Type B pancreatic cell (in vitro differentiated cells): ENCODE data around the gene RET. TPM values are rescaled to one million over a fixed set of nuclear protein-coding genes. Genes with fewer than 3 reads are reported as not detected.

Experiments used
- DNase-seq: peaks from one replicate; pipeline ENCODE4 v3.0.0; 2021; ENCODE audit warnings: mixed read lengths; ENCODE audit not compliant: unreplicated experiment; ENCODE audit errors: extremely low spot score
- H3K27ac Mint-ChIP-seq: 2 replicates; pipeline ENCODE4 v1.8.0; 2021; ENCODE audit warnings: mild to moderate bottlenecking, mixed read lengths
- H3K27me3 Mint-ChIP-seq: 2 replicates; pipeline ENCODE4 v1.8.0; 2021; ENCODE audit warnings: mixed read lengths
- H3K36me3 Mint-ChIP-seq: 2 replicates; pipeline ENCODE4 v1.8.0; 2021; ENCODE audit warnings: mixed read lengths
- H3K4me1 Mint-ChIP-seq: one replicate; pipeline ENCODE4 v1.8.0; 2021; ENCODE audit warnings: mixed read lengths; ENCODE audit not compliant: unreplicated experiment
- H3K4me3 Mint-ChIP-seq: 2 replicates; pipeline ENCODE4 v1.8.0; 2021; ENCODE audit warnings: mild to moderate bottlenecking, mixed read lengths
- H3K9me3 Mint-ChIP-seq: 2 replicates; pipeline ENCODE4 v1.8.0; 2021; ENCODE audit warnings: mixed read lengths
- total RNA-seq: library from RNA; stranded (reverse); gene quantifications from 2 replicates; pipeline ENCODE4 v1.2.1, GENCODE V29; 2021; ENCODE audit warnings: low replicate concordance
- TF ChIP-seq, protein P1 (sequence below): fragments of 200-600 bp; sonication (generic); conservative IDR thresholded peaks from 2 replicates; pipeline ENCODE4 v1.5.0; 2021; ENCODE audit warnings: antibody characterized with exemption, mild to moderate bottlenecking

RET gene
- total RNA-seq, 1 donor from 2014 or later, result 8.2 TPM

DNA sequence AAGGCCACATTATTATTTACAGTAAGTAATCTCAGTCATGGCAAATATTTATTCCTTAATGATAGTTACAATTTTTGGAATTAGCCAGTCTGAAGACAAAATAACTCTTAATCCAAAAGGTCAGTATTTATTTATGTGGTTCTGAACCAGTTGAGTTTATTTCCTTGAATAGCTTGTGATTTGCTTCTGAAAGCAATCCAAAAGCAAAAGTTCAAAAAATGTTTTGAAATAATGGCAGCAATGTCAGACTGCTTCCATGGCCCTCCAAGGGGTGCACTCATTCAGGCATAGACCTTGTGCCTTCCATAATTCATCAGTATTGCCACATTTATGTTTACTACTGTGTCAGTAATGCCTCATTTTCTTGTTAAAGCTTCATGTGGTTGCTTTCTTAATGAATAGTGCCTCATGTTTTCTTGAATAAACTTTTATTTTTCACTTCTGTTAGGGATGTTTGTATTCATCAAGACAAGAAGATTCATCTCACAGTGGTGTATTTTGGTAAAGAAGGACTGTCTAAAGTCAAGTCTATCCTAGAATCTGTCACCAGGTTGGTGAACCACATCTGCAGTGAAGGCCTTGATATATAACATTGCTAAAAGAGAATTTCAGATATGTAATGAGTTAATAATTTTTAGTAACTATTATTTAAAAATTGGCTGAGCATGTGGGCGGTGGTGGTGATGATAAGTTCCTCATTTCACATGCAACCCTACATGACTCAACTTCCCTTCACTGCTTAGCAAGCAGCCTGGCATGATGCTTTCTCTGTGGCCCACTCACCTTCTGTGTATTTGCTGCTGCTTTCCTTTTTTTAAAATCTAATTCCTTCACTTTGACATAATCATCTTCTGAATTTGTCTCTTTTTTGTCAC, 83.4 kb downstream of the RET start:
- no peak overlapping the region for H3K4me3 Mint-ChIP-seq
- peaks cover 18% of the 10 kb centered on the region for H3K4me1 Mint-ChIP-seq
- DNase-seq, result no peak
- H3K9me3 Mint-ChIP-seq, result no peaks in the 10 kb centered on the region
- peaks cover 28% of the 10 kb centered on the region for H3K36me3 Mint-ChIP-seq
- H3K27ac Mint-ChIP-seq, result no peak overlapping the region
- TF ChIP-seq, protein P1, sequence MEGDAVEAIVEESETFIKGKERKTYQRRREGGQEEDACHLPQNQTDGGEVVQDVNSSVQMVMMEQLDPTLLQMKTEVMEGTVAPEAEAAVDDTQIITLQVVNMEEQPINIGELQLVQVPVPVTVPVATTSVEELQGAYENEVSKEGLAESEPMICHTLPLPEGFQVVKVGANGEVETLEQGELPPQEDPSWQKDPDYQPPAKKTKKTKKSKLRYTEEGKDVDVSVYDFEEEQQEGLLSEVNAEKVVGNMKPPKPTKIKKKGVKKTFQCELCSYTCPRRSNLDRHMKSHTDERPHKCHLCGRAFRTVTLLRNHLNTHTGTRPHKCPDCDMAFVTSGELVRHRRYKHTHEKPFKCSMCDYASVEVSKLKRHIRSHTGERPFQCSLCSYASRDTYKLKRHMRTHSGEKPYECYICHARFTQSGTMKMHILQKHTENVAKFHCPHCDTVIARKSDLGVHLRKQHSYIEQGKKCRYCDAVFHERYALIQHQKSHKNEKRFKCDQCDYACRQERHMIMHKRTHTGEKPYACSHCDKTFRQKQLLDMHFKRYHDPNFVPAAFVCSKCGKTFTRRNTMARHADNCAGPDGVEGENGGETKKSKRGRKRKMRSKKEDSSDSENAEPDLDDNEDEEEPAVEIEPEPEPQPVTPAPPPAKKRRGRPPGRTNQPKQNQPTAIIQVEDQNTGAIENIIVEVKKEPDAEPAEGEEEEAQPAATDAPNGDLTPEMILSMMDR, result no peak
- H3K27me3 Mint-ChIP-seq, result no peaks in the 10 kb centered on the region

DNA sequence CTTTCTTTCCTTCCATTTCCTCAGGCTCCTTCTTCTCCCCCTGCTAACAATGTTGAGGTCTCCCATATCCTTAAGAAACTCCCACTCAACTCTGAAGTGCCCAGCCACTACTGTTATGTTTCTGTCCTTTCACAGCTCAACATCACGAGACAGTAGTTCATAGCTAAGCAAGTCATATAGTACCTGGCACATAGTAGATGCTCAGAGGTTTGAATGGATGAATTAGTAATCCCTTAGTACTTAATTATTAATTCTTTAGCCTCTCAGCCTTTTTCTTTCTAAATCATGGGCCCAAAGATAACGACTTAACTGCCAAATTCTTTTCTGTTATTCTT, 84.0 kb downstream of the RET start:
- Mint-ChIP-seq H3K27me3 (no peaks in the 10 kb centered on the region), H3K4me1 (peaks cover 14% of the 10 kb centered on the region), H3K36me3 (peaks cover 28% of the 10 kb centered on the region), H3K4me3 (no peak overlapping the region), H3K27ac (no peak overlapping the region), H3K9me3 (no peaks in the 10 kb centered on the region)
- DNase-seq, result no peak
- TF ChIP-seq, protein P1, result no peak

DNA sequence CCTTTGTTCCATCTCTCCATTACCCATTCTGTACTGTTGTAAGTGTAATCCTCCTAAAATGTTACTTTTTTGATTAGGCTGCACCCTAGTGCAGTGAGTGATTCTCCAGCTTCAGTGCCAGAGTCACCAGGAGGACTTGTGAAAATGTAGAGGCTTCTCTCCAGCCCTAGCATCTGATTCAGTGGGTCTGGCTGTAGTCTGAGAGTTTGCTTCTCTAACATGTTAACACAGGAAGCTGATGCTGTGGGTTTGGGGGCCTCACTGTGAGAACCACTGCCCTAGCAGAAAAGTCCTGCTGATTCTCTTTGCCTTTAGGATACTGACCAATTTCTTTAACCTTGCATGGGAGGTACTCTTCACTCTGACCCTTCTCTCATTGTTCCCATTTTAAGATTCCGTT, 85.7 kb downstream of the RET start:
- peaks cover 28% of the 10 kb centered on the region for H3K36me3 Mint-ChIP-seq
- DNase-seq, result no peak
- no peaks in the 10 kb centered on the region for H3K9me3 Mint-ChIP-seq
- TF ChIP-seq, protein P1, result no peak
- H3K4me3 Mint-ChIP-seq, result no peak overlapping the region
- H3K27ac Mint-ChIP-seq, result no peak overlapping the region
- peaks cover under 1% of the 10 kb centered on the region for H3K4me1 Mint-ChIP-seq
- no peaks in the 10 kb centered on the region for H3K27me3 Mint-ChIP-seq

DNA sequence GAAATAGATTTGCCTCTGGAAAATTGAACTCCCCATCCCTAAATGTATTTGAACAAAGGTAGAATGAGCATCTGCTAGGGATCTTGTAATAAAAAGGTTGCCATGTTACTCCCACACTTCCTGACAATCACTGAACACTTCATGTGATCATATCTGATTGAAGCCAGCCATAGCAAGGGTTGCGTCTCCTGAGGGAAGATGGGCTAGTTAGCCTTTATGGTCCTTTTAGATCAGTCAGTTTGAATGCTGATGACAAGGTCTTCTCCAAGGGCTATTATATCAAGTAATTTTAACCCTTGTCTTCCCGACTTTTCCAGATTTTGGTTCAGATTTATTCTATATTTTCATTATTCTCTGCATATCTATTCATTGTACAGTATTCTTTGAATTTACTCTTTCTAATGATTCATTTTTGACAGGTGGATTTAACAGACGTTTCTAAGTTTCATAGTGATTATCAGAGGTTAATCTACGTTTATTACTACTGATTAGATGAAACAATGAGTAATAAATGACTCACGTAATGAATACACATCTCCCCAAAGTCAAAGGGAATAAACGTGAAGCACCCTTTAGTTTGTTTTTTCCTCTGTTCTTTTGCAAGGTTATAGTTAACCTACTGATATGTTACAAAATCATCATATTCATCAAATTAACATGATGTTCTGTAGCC, 89.5 kb downstream of the RET start:
- H3K27me3 Mint-ChIP-seq, result no peaks in the 10 kb centered on the region
- H3K27ac Mint-ChIP-seq, result no peak overlapping the region
- H3K4me1 Mint-ChIP-seq, result peaks cover 3% of the 10 kb centered on the region
- H3K4me3 Mint-ChIP-seq, result no peak overlapping the region
- H3K36me3 Mint-ChIP-seq, result peaks cover 32% of the 10 kb centered on the region
- DNase-seq, result no peak
- TF ChIP-seq, protein P1, result no peak
- no peaks in the 10 kb centered on the region for H3K9me3 Mint-ChIP-seq

DNA sequence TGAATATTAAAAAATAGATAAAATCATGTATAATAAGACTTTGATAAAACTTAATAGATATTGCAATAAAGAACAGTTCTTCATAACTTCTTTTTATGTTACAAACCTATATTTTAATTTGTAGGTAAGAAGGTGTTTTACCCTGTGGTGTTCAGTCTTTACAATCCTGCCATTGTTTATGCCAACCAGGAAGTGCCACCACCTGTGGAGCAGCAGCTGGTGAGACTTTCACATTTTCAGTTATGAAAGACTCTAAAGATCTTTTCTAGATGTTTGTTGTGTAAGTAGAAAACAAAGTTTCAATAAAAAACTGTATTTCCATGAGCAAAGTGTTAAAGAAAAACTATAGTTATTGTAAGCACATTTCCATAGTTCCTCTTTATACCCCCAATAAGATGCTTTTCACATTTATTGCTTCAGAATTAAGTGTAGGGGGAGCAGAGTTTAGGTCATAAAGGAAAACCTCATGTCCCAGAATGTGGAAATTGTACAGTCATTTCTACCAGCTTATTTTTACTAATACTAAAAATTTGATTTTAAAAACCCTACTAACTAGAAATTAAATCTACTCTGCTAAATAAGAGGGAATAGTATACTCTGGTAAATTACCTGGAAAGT, 90.1 kb downstream of the RET start:
- H3K4me3 Mint-ChIP-seq, result no peak overlapping the region
- peaks cover 28% of the 10 kb centered on the region for H3K36me3 Mint-ChIP-seq
- DNase-seq, result no peak
- peaks cover 3% of the 10 kb centered on the region for H3K4me1 Mint-ChIP-seq
- no peaks in the 10 kb centered on the region for H3K27me3 Mint-ChIP-seq
- no peak overlapping the region for H3K27ac Mint-ChIP-seq
- TF ChIP-seq, protein P1, result no peak
- H3K9me3 Mint-ChIP-seq, result no peaks in the 10 kb centered on the region
